GM23248 (cell line): Measurements from ENCODE around the gene NMNAT1.

Experiments
- EZH2 ChIP-seq: fragments of 200-600 bp; sonication (generic); IDR thresholded peaks from 2 replicates; pipeline ENCODE4 v1.6.1; 2018; ENCODE audit warnings: antibody characterized with exemption, mild to moderate bottlenecking; ENCODE audit not compliant: insufficient read depth, poor library complexity, severe bottlenecking
- EZH2phosphoT487 ChIP-seq: fragments of 200-600 bp; sonication (generic); IDR thresholded peaks from 2 replicates; pipeline ENCODE4 v1.6.1; 2018; ENCODE audit warnings: antibody characterized with exemption, moderate library complexity, mild to moderate bottlenecking, low read depth; ENCODE audit not compliant: insufficient read depth

DNA sequence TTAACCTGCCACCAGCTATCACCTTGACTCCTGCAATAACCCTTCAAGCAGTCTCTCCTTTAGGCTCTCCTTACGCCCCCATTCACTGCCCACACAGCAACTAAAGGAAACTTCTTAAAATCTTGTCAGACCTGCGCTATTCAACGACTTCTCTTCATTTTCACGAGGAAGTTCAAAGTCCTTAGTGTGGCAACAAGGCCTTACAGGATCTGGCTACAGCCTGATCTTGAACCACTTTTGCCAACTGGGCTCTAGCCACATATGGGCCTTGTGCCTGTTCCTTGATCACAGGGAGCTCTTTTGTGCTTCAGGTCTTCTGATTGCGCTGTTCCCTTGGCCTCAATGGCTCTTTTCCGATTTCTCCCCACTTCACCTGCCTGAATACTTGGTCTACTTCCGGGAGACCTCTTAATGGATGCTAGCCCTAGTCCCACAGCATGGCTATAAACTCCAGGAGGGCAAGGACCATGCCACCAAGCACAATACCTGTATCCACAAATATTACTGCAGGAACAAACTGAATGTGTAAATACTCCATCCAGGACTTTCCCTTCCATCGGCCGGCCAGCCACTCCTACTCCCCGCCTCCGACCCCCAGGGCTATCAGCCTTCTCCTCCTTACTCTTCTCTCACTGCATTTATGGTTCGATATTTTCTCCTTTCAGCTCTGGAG is 30.9 kb upstream of the NMNAT1 start:
- TF ChIP-seq EZH2phosphoT487 (no peak), EZH2 (no peak)
